ENCODE measurements around the gene HYCC2.

Gene HYCC2

DNA sequence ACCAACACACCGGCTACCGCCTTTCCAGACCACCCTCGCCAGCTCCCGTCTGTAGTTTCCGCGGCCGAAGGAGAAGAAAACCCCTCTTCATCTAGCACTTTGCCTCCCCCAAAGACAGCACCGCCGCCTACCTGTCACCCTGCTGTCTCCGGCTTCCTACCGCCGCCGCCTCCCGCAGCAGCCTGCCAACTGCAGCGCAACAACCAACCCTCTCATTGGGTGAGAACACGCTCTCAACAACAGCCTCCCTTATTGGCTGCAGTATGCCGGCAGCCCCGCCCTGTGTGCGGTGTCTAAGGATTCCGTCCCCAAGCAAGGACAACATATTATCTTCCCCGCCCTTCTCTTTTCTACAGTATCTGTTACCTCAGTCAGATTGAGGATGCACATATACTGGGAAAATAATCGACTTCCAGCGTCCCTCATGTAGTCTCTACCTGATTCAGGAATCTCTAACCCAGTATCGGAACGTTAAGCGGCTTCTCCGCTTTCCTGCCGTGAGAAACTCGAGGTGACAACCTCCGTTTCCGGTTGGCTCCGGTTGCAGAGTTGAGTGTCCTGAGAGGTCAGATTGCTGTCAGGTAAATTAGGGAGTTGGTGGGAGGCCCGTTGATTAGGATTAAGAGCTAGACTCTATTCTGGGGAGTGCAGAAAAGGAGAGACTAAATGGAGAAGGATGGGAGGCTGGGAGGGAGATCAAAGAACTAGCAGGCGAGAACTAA lies at the start of gene HYCC2, which contains the start of gene NDUFB3:
HYCC2 (minus strand) TSS at position 193 of the 722 bp plus-strand sequence. CDS start 47,662 bp downstream, outside the sequence.
NDUFB3 (plus strand) TSS at position 523 of the 722 bp plus-strand sequence. CDS start 6,882 bp downstream, outside the sequence.
- DNase-seq = peak; percentile 44 to 96 (median 86)

DNA sequence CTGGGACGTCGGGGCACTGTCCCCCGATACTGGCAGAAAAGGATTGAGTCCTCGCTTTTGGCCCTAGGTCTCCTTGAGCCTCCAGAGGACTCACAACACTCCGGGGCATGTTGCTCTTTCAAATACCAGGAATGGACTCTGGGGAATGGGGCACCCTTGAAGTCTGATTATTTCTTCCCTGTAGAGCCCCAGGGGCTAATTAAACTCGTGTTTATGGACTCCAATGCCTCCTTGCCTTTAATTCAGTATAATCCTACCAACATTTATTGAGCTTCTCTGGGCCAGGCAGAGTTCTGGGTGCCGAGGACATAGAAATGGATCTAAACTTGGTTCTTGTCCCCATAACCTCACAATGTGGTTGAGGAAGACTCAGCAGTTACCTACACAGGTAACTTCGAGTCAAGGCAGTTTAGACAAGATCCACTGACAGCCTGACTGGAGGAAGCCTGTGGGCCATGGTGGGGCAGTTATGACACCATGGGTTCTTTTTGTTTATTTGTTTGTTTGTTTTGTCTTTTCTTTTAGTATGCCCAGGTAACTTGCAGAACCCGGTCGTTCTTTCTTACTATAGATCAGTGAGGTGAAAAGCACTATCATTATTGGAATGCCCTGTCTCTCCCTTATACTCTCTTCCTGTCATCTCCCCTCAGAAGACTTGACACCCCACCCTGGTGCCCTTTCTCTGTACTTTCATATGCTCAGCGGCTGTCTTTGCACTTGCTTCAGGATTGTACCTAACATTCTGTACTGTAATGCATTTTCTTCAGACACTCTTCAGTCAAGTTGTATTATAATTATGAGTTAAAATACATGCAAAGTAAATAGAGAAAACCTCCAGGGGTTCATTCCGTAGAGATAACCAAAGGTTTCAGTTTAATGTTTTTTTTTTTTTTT lies 47.7 kb upstream of the HYCC2 start:
- DNase-seq = peak in 1 of 56 donors; percentile 60

DNA sequence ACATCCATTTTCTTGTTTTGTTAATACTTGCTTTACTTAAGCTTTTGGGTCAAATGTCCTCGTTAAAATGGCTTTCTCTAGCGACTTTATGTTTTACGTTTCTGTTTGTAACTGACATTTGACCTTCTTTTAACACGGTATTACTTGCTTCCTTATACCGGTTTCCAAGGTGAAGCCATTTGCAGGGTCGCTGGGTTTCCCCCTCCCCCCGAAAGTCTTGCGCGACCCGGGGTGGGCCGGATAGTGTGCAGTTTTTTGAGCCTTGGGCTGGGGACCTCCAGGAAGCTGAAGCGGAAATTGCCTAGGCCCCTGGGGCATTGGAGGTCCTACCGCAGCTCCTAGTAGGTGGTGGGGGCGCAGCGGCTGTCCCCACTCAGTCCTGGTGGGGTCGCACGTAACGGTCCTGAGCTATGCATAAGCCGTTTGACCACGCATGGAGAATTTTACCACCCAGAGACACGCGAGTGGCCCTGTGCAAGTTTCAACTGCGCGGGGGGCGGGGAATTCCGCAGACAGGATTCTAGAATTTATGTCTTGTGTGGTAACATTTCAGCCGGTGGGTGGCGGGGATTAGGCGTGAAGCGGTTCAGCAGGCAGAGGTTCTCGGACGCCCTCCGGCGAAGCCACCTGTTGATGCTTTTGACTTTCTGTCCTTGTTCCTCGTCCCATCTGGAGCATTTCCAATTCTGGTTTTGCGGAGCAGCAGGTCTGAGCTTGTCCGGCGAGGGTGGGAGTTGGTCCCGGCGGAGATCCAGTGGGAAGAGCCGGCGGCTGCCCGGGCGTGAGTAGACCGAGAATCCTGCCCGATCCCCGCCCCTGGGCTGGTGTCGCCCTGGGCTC lies 46.9 kb upstream of the HYCC2 start:
- DNase-seq = peak in 55 of 56 donors; percentile 21 to 86 (median 64)

DNA sequence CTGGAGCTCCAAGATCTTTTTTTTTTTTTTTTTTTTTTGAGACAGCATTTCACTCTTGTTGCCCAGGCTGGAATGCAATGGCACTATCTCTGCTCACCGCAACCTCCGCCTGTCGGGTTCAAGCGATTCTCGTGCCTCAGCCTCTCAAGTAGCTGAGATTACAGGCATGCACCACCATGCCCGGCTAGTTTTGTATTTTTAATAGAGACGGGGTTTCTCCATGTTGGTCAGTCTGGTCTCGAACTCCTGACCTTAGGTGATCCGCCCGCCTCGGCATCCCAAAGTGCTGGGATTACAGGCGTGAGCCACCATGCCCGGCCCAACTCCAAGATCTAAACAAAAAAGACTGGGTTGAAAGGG lies 46.2 kb upstream of the HYCC2 start:
- DNase-seq = peak in 1 of 56 donors; percentile 7

DNA sequence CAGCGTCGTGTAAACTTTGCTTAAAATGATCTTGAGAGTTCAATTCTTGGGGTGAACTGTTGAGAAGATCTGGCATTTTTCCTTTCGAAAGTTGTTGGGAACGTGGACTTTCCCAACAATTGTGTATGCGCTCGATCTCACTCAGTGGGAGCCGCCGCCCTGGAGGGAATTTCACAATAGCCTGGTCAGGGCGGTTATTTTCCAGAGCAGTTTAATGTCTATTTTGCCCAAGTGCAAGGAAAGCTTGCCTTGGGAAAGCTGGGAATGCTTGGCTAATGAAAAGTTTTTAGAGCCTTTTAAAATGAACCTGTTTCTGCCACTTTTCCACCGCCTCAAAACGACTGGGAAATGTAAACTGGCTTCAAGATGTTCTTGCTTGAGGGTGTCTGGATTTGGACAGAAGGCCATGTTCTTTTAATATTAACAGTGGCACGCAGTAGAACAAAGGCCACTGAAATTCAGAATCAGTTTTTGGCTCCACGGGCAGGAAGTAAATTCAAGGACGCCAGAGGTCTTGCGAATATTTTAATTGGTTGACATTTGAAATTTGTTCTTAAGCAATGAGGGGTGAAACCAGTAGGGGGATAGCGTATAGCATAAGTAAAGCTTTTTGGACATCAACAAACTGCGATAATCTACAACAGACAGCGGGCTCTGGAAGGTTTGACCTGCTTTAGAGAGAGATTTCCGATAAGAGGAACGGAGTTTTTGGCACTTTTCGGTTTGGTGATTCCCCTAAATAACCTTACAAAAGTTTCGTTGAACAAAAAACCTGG lies 45.7 kb upstream of the HYCC2 start:
- peak in 17 of 56 donors; percentile 26 to 72 (median 58) for DNase-seq

DNA sequence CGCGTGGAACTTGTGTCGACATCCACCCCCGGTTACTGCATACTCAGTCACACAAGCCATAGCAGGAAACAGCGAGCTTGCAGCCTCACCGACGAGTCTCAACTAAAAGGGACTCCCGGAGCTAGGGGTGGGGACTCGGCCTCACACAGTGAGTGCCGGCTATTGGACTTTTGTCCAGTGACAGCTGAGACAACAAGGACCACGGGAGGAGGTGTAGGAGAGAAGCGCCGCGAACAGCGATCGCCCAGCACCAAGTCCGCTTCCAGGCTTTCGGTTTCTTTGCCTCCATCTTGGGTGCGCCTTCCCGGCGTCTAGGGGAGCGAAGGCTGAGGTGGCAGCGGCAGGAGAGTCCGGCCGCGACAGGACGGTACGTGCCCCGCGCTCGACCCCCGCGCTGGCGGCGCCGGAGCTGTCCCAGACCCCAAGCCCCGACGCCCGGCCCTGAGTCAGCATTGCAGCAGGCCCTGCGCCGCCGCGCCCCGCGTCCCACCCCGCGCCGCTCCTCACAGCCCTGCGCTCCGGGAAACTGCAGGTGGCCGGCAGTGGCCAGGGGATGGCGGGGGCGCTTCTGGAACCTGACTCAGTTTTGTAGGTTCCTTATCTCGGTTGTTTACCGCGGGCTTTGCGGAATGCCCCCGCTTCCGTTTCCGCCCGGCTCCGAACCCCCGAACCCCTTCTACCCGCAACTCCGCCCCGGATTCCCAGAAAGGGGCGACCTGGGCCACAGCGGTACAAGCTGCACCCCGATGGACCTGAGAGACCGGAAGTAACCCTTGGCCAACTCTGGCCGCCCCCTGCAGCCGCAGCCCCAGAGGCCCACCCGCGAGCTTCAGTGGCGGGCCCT lies 44.9 kb upstream of the HYCC2 start, which contains the start of gene CFLAR:
CFLAR (plus strand) TSS at position 50 of the 844 bp plus-strand sequence. CDS start 13,702 bp downstream, outside the sequence.
- peak in 49 of 56 donors; percentile 11 to 83 (median 60) for DNase-seq

DNA sequence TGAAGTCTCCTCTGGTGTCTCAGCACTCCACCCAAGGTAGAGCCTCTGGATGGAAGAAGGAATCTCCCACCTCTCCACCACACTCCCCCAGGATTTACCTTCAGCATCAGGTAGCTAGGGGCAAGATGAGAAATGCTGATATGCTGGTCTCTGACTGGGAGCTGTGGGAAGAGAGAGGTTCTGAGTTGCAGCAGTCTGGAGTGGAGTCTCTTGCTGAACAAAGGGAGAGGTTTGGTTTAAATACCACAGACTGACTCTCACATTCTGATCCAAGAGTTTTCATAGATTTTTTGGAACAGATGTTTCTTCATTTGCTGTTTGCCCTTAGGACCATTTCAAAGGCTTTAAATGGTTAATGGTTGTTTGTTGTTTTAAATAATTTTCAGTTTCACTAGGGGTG lies 43.4 kb upstream of the HYCC2 start:
- DNase-seq = no peak

DNA sequence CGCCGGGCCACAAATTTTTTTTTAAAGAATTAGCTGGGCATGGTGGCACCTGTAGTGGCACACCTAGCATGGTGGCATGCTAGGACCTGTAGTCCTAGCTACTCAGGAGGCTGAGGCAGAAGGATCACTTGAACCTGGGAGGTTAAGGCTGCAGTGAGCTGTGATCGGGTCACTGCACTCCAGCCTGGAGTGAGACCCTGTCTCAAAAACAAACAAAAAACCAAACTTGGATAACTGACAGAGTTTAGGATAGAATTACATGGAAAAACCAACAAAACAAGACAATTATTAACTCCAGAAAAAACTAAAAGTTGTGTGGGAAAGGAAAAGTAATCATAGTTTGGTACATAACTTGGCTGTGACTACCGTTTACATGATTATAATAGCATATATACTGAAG lies 42.9 kb upstream of the HYCC2 start:
- DNase-seq = no peak

DNA sequence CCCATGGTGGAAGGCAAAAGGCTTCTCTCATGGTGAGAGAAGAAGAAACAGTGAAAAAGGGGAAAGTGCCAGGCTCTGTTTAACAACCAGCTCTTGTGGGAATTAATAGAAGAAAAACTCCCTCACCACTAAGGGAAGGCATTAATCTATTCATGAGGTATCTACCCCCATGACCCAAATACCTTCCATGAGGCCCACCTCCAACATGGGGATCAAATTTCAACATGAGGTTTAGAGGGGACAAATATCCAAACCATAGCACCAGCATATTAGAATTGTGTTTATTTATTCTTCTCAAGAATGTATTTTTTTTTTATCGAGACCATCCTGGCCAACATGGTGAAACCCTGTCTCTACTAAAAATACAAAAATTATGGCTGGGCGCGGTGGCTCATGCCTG lies 39.6 kb upstream of the HYCC2 start:
- no peak for DNase-seq

DNA sequence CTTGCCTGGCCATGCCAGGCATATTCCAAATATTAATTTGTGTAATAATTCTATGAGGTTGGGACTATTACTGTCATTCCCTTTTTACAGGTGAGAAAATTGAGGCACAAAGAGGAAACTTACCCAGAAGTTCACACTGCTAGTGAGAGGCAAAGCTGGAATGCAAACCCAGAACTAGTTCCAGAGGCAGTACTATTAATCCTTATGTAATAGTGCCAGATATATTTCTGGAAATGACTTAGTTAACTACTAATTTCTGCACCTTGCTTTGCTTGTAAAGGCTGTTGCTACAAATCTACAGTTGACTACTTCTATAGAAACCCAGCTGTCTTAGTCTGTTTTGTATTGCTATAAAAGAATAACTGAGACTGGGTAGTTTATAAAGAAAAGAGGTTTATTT lies 39.1 kb upstream of the HYCC2 start:
- no peak for DNase-seq

DNA sequence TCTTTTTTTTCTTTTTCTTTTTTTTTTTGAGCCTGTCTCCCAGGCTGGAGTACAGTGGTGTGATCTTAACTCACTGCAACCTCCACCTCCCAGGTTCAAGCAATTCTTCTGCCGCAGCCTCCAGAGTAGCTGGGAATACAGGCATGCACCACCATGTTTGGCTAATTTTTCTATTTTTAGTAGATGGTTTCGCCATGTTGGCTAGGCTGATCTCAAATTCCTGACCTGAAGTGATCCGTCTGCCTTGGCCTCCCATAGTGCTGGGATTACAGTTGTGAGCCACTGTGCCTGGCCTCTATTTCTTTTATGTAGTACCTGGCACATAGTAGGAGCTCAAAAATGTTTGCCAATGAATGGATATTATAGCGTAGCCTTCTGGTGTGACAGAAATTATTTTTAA lies 37.7 kb upstream of the HYCC2 start:
- DNase-seq = no peak

DNA sequence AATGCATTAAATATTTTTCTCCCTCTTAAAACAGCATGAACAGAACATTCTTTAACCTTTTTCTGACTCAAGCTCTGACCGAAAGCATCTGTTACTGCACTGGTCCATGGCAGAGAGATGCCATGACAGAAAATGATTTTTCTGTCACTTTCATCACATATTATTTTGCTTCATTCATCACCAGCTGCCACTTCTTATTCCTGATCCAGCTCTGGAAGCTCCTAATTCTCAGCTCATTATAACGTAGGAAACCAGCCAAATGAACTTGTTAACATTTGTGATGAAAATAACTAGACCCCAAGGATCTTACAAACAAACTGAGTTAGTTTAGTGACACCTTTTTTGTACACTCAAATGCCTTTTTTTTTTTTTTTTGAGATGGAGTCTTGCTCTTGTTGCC lies 36.9 kb upstream of the HYCC2 start:
- no peak for DNase-seq

DNA sequence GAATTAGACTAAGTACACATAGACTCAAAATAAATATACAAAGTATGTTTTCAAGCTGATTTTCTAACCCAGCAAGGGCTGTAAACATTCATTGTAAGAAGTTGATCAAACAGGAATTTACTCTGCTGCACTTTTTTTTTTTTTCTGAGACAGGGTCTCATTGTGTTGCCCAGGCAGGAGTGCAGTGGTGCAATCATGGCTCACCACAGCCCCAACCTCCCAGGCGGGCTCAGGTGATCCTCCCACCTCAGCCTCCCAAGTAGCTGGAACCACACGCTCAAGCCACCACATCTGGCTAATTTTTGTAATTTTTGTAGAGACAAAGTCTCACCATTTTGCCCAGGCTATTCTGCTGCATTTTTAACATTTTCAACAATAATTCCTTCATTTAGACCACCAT lies 36.2 kb upstream of the HYCC2 start:
- DNase-seq = no peak

DNA sequence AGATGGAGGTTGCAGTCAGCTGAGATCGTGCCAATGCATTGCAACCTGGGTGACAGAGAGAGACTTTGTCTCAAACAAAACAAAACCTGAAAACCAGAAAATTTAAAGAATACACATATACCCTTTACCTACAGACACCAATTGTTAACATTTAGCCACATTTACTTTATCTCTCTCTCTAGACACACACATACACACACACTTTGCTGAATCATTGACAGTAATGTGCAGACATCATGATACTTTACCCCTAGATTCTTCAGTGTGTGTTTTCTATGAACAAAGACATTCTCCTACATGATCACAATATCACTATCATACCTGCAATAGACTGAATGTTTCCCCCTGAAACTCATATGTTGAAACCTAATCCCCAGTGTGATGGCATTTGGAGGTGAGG lies 34.3 kb upstream of the HYCC2 start:
- DNase-seq = no peak

DNA sequence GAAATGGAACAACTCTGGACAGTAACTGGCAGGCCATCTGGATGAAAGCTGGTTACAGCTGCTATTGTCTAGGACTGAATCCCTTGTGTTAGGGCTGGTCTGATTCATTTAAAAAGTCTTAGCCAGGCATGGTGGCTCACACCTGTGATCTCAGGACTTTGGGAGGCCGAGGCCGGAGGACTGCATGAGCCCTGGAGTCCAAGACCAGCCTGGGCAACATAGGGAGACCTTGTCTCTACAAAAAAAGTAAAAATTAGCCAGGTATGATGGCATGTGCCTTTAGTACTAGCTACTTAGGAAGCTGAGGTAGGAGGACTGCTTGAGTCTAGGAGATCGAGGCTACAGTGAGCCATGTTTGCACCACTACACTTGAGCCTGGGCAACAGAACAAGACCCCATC lies 29.0 kb upstream of the HYCC2 start:
- DNase-seq = no peak

DNA sequence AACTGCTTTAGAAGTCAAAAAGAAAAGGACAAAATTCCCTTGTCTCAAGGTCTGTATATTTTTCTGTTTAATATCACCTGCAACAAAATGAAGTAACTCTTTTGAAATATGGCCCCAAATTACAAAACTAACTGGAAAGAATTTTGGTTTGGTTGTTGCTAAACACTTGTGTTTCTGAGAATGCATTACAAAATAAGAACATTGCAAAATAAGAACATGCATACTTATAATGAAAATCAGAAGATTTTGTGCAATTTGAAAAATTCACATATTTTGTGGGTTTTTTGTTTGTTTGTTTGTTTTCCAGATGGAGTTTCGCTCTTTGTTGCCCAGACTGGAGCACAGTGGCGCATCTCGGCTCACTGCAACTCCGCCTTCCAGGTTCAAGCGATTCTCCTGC lies 22.1 kb upstream of the HYCC2 start:
- DNase-seq = no peak

DNA sequence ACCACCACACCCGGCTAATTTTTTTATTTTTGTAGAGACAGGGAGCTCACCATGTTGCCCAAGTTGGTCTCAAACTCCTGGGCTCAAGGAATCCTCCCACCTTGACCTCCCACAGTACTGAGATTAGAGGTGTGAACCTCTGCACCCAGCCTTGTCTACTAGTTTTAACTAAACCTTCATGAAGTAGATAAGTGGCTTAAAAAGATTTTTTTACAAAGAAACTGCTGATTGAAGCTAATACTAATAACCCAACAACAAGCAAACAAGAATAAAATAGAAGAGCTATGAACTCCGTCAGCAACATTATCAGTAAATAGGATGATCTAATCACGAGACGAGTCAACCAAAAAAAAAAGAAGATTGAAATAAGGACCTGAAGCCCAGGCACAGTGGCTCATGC lies 19.1 kb upstream of the HYCC2 start:
- no peak for DNase-seq

DNA sequence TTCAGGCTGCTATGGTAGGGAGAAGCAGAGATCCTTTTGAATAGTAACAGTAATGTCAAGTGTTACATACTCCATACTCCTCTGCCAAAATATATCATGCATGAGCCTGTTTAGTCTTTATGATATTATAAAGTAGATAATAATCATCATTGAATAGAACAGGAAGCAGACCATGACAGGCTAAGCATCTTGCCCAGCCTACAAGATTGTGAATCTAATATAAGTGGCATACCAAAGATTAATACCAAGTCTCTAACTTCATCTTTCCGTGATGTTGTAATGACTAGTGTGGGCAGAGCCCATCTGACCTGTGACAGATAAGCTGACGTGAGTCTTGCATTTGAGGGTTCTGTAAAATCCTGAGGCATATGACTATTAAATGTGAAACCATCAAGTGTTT lies 13.4 kb upstream of the HYCC2 start:
- DNase-seq = no peak

DNA sequence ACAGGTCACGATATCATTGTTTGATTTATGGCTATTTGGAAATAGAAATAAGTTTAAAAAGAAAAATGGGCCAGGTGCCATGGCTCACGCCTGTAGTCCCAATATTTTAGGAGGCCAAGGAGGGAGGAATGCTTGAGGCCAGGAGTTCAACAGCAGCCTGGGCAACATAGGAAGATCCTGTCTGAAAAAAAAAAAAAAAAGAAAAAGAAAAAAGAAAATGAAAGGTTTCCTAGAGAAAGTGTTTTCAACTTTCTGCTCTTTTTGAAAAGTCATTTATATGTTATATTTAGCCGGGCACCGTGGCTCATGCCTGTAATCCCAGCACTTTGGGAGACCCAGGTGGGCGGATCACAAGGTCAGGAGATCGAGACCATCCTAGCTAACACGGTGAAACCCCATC lies 3.5 kb upstream of the HYCC2 start:
- DNase-seq = no peak

DNA sequence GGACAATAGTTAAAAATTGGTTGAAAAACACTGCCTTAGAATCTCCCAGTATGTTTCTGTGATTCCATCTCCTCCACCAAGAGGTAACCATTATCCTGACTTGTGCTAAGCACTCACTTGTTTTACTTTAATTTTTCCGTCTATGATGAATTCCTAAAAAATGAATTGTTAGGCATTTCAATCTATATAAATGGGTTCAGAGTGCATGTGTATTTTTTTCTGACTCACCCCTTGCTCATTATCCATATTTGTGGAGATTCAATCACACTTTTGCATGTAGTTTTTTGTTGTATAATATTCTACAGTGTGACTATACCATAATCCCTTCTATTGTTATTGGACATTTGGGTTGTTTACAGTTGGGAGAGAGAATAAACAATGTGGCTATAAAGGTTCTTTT lies 1.6 kb upstream of the HYCC2 start:
- no peak for DNase-seq

Data from amygdala (tissue), 56 donors.